Endothelial cell of umbilical vein (primary cell): ENCODE results near the gene THSD4. TPM values are rescaled to one million over a fixed set of nuclear protein-coding genes. Genes with fewer than 3 reads are reported as not detected.

Source experiments
- BruUV-seq: library from RNA; stranded (reverse); fragments of 400-500 nt; replicated peaks from 2 replicates; lab custom pipeline; 2021; lab: Mats Ljungman, UMichigan
- CTCF ChIA-PET: fragments of 300-600, 350-600 bp; sonication (Branson Sonifier 250); formaldehyde crosslinking; loops from one replicate; lab custom pipeline; 2021; ENCODE audit warnings: antibody characterized with exemption, inconsistent platforms; lab: Charles Lee
- POLR2A ChIA-PET: fragments of 300-600, 350-600 bp; sonication (Branson Sonifier 250); formaldehyde crosslinking; loops from one replicate; lab custom pipeline; 2021; ENCODE audit warnings: antibody characterized with exemption, inconsistent platforms; lab: Charles Lee
- DNase-seq: peaks from one replicate; pipeline ENCODE4 v3.0.0-alpha.2; 2011; ENCODE audit warnings: low read depth, low spot score
- FAIRE-seq: peaks from 2 replicates; lab custom pipeline; 2011; peaks lifted over from hg19 to GRCh38; lab: Jason Lieb, UNC
- H2AFZ ChIP-seq: 2 replicates; pipeline ENCODE4 v1.6.0; 2012; ENCODE audit warnings: low read depth, low read length, control low read depth, inconsistent platforms
- H3K27ac ChIP-seq: 2 replicates; pipeline ENCODE4 v1.5.1; 2011; ENCODE audit warnings: low read depth, mild to moderate bottlenecking, control low read depth, low read length, moderate library complexity; ENCODE audit not compliant: insufficient read depth
- H3K27me3 ChIP-seq, 2 experiments: 2 replicates each; pipeline versions ENCODE4 v1.6.0 to v1.6.1; 2011; ENCODE audit warnings: low read length in 2 of 2, mixed read lengths in 1 of 2; ENCODE audit not compliant: control insufficient read depth in 2 of 2, insufficient read depth in 2 of 2
- H3K36me3 ChIP-seq, 2 experiments: 2 replicates in 1 of 2; 3 replicates in 1 of 2; pipeline ENCODE4 v1.5.1; 2011; ENCODE audit warnings: low read length in 2 of 2, mild to moderate bottlenecking in 1 of 2, moderate library complexity in 1 of 2; ENCODE audit not compliant: control insufficient read depth in 2 of 2, insufficient read depth in 2 of 2; ENCODE audit errors: extremely low read depth in 1 of 2
- H3K4me1 ChIP-seq: 3 replicates; pipeline ENCODE4 v1.5.1; 2011; ENCODE audit warnings: mild to moderate bottlenecking, low read length; ENCODE audit not compliant: control insufficient read depth, insufficient read depth; ENCODE audit errors: extremely low read depth
- H3K4me2 ChIP-seq: 2 replicates; pipeline ENCODE4 v1.6.1; 2011; ENCODE audit warnings: low read length, control low read depth, mixed read lengths; ENCODE audit not compliant: insufficient read depth
- H3K4me3 ChIP-seq, 3 experiments: fragments of 200-600 bp in 1 of 3; sonication (generic), shearing (Covaris generic) in 1 of 3; replicated peaks in 1 of 3; 2 replicates each; pipeline ENCODE4 v1.5.1; 2011 to 2016; ENCODE audit warnings: control low read depth in 3 of 3, low read length in 3 of 3, mild to moderate bottlenecking in 2 of 3, inconsistent platforms in 1 of 3, low read depth in 1 of 3, moderate library complexity in 1 of 3; ENCODE audit not compliant: insufficient read depth in 1 of 3
- H3K79me2 ChIP-seq: 2 replicates; pipeline ENCODE4 v1.6.0; 2012; ENCODE audit warnings: low read length, inconsistent platforms; ENCODE audit not compliant: control insufficient read depth, insufficient read depth
- H3K9ac ChIP-seq: replicated peaks from 2 replicates; pipeline ENCODE3; 2011; ENCODE audit warnings: low read length, control low read depth; ENCODE audit not compliant: insufficient read depth; ENCODE audit errors: extremely low read depth
- H3K9me1 ChIP-seq: replicated peaks from 3 replicates; pipeline ENCODE4 v1.6.0; 2011; ENCODE audit warnings: mild to moderate bottlenecking, low read length; ENCODE audit not compliant: control insufficient read depth, insufficient read depth; ENCODE audit errors: extremely low read depth
- H3K9me3 ChIP-seq: replicated peaks from 2 replicates; pipeline ENCODE4 v1.5.1; 2012; ENCODE audit warnings: low read length, inconsistent platforms; ENCODE audit not compliant: control insufficient read depth, insufficient read depth
- H4K20me1 ChIP-seq: replicated peaks from 2 replicates; pipeline ENCODE3; 2011; ENCODE audit warnings: mild to moderate bottlenecking, low read length; ENCODE audit not compliant: control insufficient read depth, insufficient read depth; ENCODE audit errors: extremely low read depth
- EZH2 ChIP-seq: IDR thresholded peaks from 2 replicates; pipeline ENCODE4 v1.6.1; 2012; ENCODE audit warnings: borderline replicate concordance, low read depth, mild to moderate bottlenecking, moderate library complexity, low read length, inconsistent platforms; ENCODE audit not compliant: severe bottlenecking
- FOS ChIP-seq: IDR thresholded peaks from 2 replicates; pipeline ENCODE4 v1.6.1; 2011; ENCODE audit warnings: mild to moderate bottlenecking, low read length, moderate library complexity, borderline replicate concordance; ENCODE audit not compliant: insufficient read depth
- GATA2 ChIP-seq: IDR thresholded peaks from 2 replicates; pipeline ENCODE4 v1.7.0; 2011; ENCODE audit warnings: low read depth, mild to moderate bottlenecking, moderate library complexity, mixed read lengths, low read length; ENCODE audit not compliant: insufficient read length, insufficient read depth
- JUN ChIP-seq: IDR thresholded peaks from 2 replicates; pipeline ENCODE4 v1.6.1; 2011; ENCODE audit warnings: borderline replicate concordance, low read depth; ENCODE audit not compliant: insufficient read length, insufficient read depth
- MAX ChIP-seq: IDR thresholded peaks from 2 replicates; pipeline ENCODE4 v1.6.1; 2011; ENCODE audit not compliant: insufficient read depth, insufficient read length
- MYC ChIP-seq: IDR thresholded peaks from one replicate; pipeline ENCODE4 v1.6.1; 2011; ENCODE audit warnings: mild to moderate bottlenecking, low read depth, low read length
- POLR2A ChIP-seq: IDR thresholded peaks from 2 replicates; pipeline ENCODE4 v1.6.1; 2012; ENCODE audit warnings: low read depth, mild to moderate bottlenecking, control low read depth, low read length
- POLR2AphosphoS5 ChIP-seq: IDR thresholded peaks from 2 replicates; pipeline ENCODE4 v1.6.1; 2012; ENCODE audit warnings: low read depth, mild to moderate bottlenecking, control low read depth, low read length, moderate library complexity; ENCODE audit not compliant: insufficient read depth
- dilution Hi-C: fragments of 300-500 bp; cut with MboI; formaldehyde crosslinking; loops from one replicate; pipeline ENCODE4 v1.15.0; 2019; ENCODE audit warnings: low sequenced_read_pairs; ENCODE audit not compliant: extremely low pct_ligation_motif_present
- intact Hi-C: fragments of 100-400 bp; cut with micrococcal nuclease; formaldehyde crosslinking; loops from one replicate; pipeline ENCODE4 v1.10.0; 2022
- polyA plus RNA-seq, 4 experiments: library from polyadenylated mRNA; depleted of rRNA in 3 of 4; stranded (reverse) in 3 of 4; unstranded in 1 of 4; fragments of >200 nt; gene quantifications; 2 replicates each; pipeline versions ENCODE4 v1.2.1 to v1.2.3, GENCODE V29; 2011 to 2012; ENCODE audit warnings: missing spikeins in 1 of 4
- total RNA-seq: library from RNA; stranded (reverse); gene quantifications from 2 replicates; pipeline ENCODE4 v1.2.3, GENCODE V29; 2021
- TF ChIP-seq, protein P1 (sequence below), 2 donors: IDR thresholded peaks; 1 replicate in 1 of 2; 2 replicates in 1 of 2; pipeline ENCODE4 v1.5.1; 2011; ENCODE audit warnings: low read length in 2 of 2, mild to moderate bottlenecking in 2 of 2, moderate library complexity in 2 of 2, control low read depth in 1 of 2, inconsistent platforms in 1 of 2, low read depth in 1 of 2; ENCODE audit not compliant: insufficient read depth in 1 of 2; ENCODE audit errors: extremely low read depth in 1 of 2

The THSD4 gene
- total and polyA plus RNA-seq, 2 donors (not counting 3 experiments of a cell fraction or from before 2014, with no cell fraction given) = 9.9 to 25.4 TPM

GRCh38 chr15:71559098-71559497 is 443.8 kb downstream of the THSD4 start:
- intact Hi-C loops = no loop called here
- Histone ChIP-seq H3K9me3 (no peaks in the 10 kb centered on the region), H3K27me3 (no peaks in the 10 kb centered on the region), H3K79me2 (no peaks in the 10 kb centered on the region), H3K4me1 (peaks cover 3% of the 10 kb centered on the region), H3K4me3 (no peak overlapping the region), H3K9ac (no peak overlapping the region), H3K9me1 (no peaks in the 10 kb centered on the region), H2AFZ (no peak overlapping the region), H4K20me1 (no peaks in the 10 kb centered on the region), H3K27ac (no peak overlapping the region), H3K4me2 (no peak overlapping the region), H3K36me3 (no peaks in the 10 kb centered on the region)
- ChIA-PET CTCF (no interaction called here), POLR2A (no interaction called here)
- TF ChIP-seq MAX (no peak), GATA2 (no peak), POLR2AphosphoS5 (no peak), FOS (no peak), EZH2 (no peak), MYC (no peak), JUN (no peak), POLR2A (no peak)
- TF ChIP-seq, protein P1, sequence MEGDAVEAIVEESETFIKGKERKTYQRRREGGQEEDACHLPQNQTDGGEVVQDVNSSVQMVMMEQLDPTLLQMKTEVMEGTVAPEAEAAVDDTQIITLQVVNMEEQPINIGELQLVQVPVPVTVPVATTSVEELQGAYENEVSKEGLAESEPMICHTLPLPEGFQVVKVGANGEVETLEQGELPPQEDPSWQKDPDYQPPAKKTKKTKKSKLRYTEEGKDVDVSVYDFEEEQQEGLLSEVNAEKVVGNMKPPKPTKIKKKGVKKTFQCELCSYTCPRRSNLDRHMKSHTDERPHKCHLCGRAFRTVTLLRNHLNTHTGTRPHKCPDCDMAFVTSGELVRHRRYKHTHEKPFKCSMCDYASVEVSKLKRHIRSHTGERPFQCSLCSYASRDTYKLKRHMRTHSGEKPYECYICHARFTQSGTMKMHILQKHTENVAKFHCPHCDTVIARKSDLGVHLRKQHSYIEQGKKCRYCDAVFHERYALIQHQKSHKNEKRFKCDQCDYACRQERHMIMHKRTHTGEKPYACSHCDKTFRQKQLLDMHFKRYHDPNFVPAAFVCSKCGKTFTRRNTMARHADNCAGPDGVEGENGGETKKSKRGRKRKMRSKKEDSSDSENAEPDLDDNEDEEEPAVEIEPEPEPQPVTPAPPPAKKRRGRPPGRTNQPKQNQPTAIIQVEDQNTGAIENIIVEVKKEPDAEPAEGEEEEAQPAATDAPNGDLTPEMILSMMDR (IDR thresholded peaks at IDR 0.05; ENCODE audit: extremely low read depth in 1 of 2, insufficient read depth in 1 of 2, low read depth in 1 of 2, low read length in 2 of 2) = no peak
- FAIRE-seq = no peak
- dilution Hi-C loops = no loop called here
- no TSS peak for BruUV-seq
- DNase-seq = no peak
